Naive B cell (primary cell): ENCODE measurements around the gene NR2E1. TPM values are rescaled to one million over a fixed set of nuclear protein-coding genes. Genes with fewer than 3 reads are reported as not detected.

Experiments used
- ATAC-seq, 2 donors: fragments of 150-1000 bp; cut with Tn5 transposase; 2 replicates each; pipeline ENCODE4 v1.10.0; 2021; ENCODE audit warnings: low read depth in 2 of 2, mild to moderate bottlenecking in 2 of 2, moderate library complexity in 2 of 2
- DNase-seq: peaks from one replicate; pipeline ENCODE4 v3.0.0; 2022
- H3K27ac Mint-ChIP-seq, 6 donors: one replicate each; pipeline ENCODE4 v1.8.0; 2020 to 2022; ENCODE audit warnings: mild to moderate bottlenecking in 6 of 6, mixed read lengths in 6 of 6, moderate library complexity in 5 of 6, inconsistent platforms in 2 of 6
- H3K27me3 Mint-ChIP-seq, 3 donors: one replicate each; pipeline ENCODE4 v1.8.0; 2021 to 2022; ENCODE audit warnings: mixed read lengths in 3 of 3, mild to moderate bottlenecking in 1 of 3
- H3K36me3 Mint-ChIP-seq, 2 donors: one replicate each; pipeline ENCODE4 v1.8.0; 2020 to 2022; ENCODE audit warnings: mixed read lengths in 2 of 2, inconsistent platforms in 1 of 2, mild to moderate bottlenecking in 1 of 2
- H3K4me1 Mint-ChIP-seq, 3 donors: one replicate each; pipeline ENCODE4 v1.8.0; 2020 to 2022; ENCODE audit warnings: mixed read lengths in 3 of 3, inconsistent platforms in 1 of 3, mild to moderate bottlenecking in 1 of 3, moderate library complexity in 1 of 3
- H3K4me3 Mint-ChIP-seq, 8 donors: one replicate each; pipeline ENCODE4 v1.8.0; 2020 to 2022; ENCODE audit warnings: mild to moderate bottlenecking in 8 of 8, mixed read lengths in 8 of 8, moderate library complexity in 8 of 8, inconsistent platforms in 2 of 8
- H3K9me3 Mint-ChIP-seq, 7 donors: one replicate each; pipeline ENCODE4 v1.8.0; 2020 to 2022; ENCODE audit warnings: mixed read lengths in 7 of 7, mild to moderate bottlenecking in 5 of 7, inconsistent platforms in 2 of 7, moderate library complexity in 1 of 7
- polyA plus RNA-seq, 6 donors: library from polyadenylated mRNA; unstranded; fragments of 300-500 nt; fragmentation: Illumina TruSeq; gene quantifications; one replicate each; pipeline ENCODE4 v1.2.3, GENCODE V29; 2021; ENCODE audit warnings: low read depth in 6 of 6

NR2E1 gene
- polyA plus RNA-seq, 6 donors from 2014 or later, result not detected

- DNase-seq (no peak), ATAC-seq (no peak)
- Mint-ChIP-seq H3K4me1 (peaks cover 7 to 16% (median 7%) of the 10 kb centered on the region in 3 donors), H3K27me3 (peaks cover 82 to 97% (median 88%) of the 10 kb centered on the region in 3 donors), H3K9me3 (peaks cover 0 to 6% (median 0%) of the 10 kb centered on the region in 7 donors), H3K4me3 (no peak overlapping the region), H3K36me3 (peaks cover 0 to 7% of the 10 kb centered on the region in 2 donors), H3K27ac (no peak overlapping the region)
Measured at GRCh38 chr6:108127826-108128225, 38.0 kb upstream of the NR2E1 start.

GRCh38 chr6:108130262-108130661 lies 35.6 kb upstream of the NR2E1 start:
- H3K9me3 Mint-ChIP-seq, result peaks cover 0 to 6% (median 0%) of the 10 kb centered on the region in 7 donors
- peaks cover 75 to 92% (median 89%) of the 10 kb centered on the region in 3 donors for H3K27me3 Mint-ChIP-seq
- H3K4me3 Mint-ChIP-seq, result no peak overlapping the region
- peaks cover 12 to 25% (median 19%) of the 10 kb centered on the region in 3 donors for H3K4me1 Mint-ChIP-seq
- DNase-seq (no peak), ATAC-seq (no peak)
- no peak overlapping the region for H3K27ac Mint-ChIP-seq
- H3K36me3 Mint-ChIP-seq, result peaks cover 0 to 7% of the 10 kb centered on the region in 2 donors

GRCh38 chr6:108132863-108133262 lies 33.0 kb upstream of the NR2E1 start:
- Mint-ChIP-seq H3K27ac (no peak overlapping the region), H3K4me1 (peaks cover 12 to 21% (median 19%) of the 10 kb centered on the region in 3 donors), H3K27me3 (peaks cover 73 to 88% (median 86%) of the 10 kb centered on the region in 3 donors), H3K9me3 (peaks cover 0 to 4% (median 0%) of the 10 kb centered on the region in 7 donors), H3K36me3 (peaks cover 0 to 7% of the 10 kb centered on the region in 2 donors), H3K4me3 (peak overlapping the region in 6 of 8 donors; percentile 68 to 94 (median 91))
- no peak for DNase-seq
- no peak for ATAC-seq

DNA sequence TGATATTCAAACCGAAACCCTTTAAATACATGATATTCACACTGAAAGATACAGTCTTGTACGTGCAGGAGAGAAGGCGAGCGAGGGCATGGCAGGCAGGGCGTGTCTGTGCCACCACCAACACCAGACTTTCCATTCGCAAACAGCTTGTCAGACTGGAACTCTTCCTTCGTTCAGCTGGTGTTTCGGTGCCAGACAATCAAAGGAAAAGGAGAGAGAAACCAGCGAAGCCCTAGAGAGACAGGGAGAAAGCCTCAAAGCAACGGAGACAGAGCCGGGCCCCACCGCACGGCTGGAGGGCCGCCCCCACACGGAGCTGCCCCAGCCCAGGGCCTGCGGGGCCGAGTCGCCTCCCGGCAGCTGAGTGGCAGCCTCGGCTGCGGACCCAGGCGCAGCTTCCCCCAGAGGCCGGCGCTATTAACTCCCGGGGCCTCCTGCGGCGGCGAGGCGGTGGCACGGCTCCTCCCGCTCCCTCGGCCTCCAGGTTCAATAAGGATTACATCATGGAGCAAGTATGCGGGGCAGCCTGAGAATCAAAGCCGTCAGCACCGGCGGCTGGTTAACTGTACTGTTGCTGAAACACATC lies 32.1 kb upstream of the NR2E1 start:
- Mint-ChIP-seq H3K9me3 (peaks cover 0 to 3% (median 0%) of the 10 kb centered on the region in 7 donors), H3K36me3 (peaks cover 0 to 7% of the 10 kb centered on the region in 2 donors), H3K4me3 (peak overlapping the region; percentile 68 to 94 (median 91)), H3K27ac (peak overlapping the region in 1 of 6 donors; percentile 86), H3K4me1 (peaks cover 12 to 21% (median 19%) of the 10 kb centered on the region in 3 donors), H3K27me3 (peaks cover 72 to 88% (median 85%) of the 10 kb centered on the region in 3 donors)
- no peak for DNase-seq
- ATAC-seq, result peak; percentile 76 to 82

GRCh38 chr6:108134213-108134970 lies 31.4 kb upstream of the NR2E1 start:
- Mint-ChIP-seq H3K4me1 (peaks cover 12 to 21% (median 19%) of the 10 kb centered on the region in 3 donors), H3K27ac (no peak overlapping the region), H3K9me3 (peaks cover 0 to 3% (median 0%) of the 10 kb centered on the region in 7 donors), H3K4me3 (peak overlapping the region; percentile 15 to 85 (median 55)), H3K36me3 (no peaks in the 10 kb centered on the region), H3K27me3 (peaks cover 69 to 82% (median 81%) of the 10 kb centered on the region in 3 donors)
- no peak for DNase-seq
- ATAC-seq, result no peak

DNA sequence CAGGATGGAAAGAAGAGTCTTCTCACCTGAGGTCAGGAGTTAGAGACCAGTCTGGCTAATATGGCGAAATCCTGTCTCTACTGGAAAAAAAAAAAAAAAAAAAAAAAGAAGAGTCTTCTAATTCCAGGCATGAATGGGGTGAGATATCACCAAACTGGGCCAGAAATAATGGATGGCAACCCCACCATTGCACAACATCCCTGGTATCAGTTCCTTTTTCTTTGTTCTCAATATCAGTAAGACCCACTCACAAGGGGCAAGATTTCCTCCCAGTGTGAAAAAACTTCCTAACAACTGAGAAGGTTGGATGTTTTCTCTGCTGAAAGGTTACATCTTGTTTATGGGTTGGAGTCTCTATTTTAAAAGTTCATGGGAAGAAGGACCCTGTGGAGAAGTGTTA lies 23.6 kb upstream of the NR2E1 start:
- H3K27me3 Mint-ChIP-seq, result peaks cover 24 to 51% (median 37%) of the 10 kb centered on the region in 3 donors
- H3K27ac Mint-ChIP-seq, result no peak overlapping the region
- H3K36me3 Mint-ChIP-seq, result no peaks in the 10 kb centered on the region
- DNase-seq (no peak), ATAC-seq (peak; percentile 71 to 82)
- H3K9me3 Mint-ChIP-seq, result no peaks in the 10 kb centered on the region
- peaks cover 6 to 8% (median 6%) of the 10 kb centered on the region in 3 donors for H3K4me1 Mint-ChIP-seq
- no peak overlapping the region for H3K4me3 Mint-ChIP-seq

- Mint-ChIP-seq H3K9me3 (peaks cover 2 to 9% (median 3%) of the 10 kb centered on the region in 7 donors), H3K27ac (no peak overlapping the region), H3K4me1 (peaks cover 6 to 8% (median 6%) of the 10 kb centered on the region in 3 donors), H3K36me3 (peaks cover 3 to 8% of the 10 kb centered on the region in 2 donors), H3K4me3 (peak overlapping the region in 1 of 8 donors; percentile 52), H3K27me3 (peaks cover 31 to 56% (median 38%) of the 10 kb centered on the region in 3 donors)
- no peak for ATAC-seq
- no peak for DNase-seq
Measured at GRCh38 chr6:108145639-108146038, 20.2 kb upstream of the NR2E1 start.

DNA sequence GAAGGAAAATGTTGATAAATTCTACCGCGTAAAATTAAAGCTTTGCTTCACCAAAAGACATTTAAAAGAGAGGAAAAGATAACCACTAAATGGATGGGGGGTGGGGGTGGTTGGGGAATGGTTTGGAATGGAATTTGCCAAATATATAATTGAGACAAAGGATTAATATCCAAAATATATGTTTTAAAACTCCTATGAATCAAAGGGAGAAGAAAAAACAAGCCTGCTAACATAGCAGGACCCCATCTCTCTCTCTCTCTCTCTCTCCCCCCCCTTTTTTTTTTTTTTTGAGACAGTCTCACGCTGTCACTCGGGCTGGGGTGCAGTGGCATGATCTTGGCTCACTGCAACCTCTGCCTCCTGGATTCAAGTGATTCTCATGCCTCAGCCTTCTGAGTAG lies 13.4 kb upstream of the NR2E1 start:
- Mint-ChIP-seq H3K27ac (no peak overlapping the region), H3K4me3 (no peak overlapping the region), H3K27me3 (peaks cover 68 to 90% (median 74%) of the 10 kb centered on the region in 3 donors), H3K9me3 (peaks cover 2 to 17% (median 6%) of the 10 kb centered on the region in 7 donors), H3K36me3 (peaks cover 3 to 8% of the 10 kb centered on the region in 2 donors), H3K4me1 (peaks cover 6 to 15% (median 10%) of the 10 kb centered on the region in 3 donors)
- DNase-seq, result no peak
- ATAC-seq, result no peak

GRCh38 chr6:108156180-108156937 lies 9.5 kb upstream of the NR2E1 start:
- Mint-ChIP-seq H3K4me1 (peaks cover 11 to 21% (median 16%) of the 10 kb centered on the region in 3 donors), H3K4me3 (peak overlapping the region in 7 of 8 donors; percentile 18 to 89 (median 70)), H3K9me3 (peaks cover 0 to 12% (median 3%) of the 10 kb centered on the region in 7 donors), H3K27me3 (peaks cover 78 to 92% (median 82%) of the 10 kb centered on the region in 3 donors), H3K36me3 (peaks cover 3 to 7% of the 10 kb centered on the region in 2 donors), H3K27ac (peak overlapping the region in 2 of 6 donors; percentile 77 to 79)
- DNase-seq (no peak), ATAC-seq (no peak)

DNA sequence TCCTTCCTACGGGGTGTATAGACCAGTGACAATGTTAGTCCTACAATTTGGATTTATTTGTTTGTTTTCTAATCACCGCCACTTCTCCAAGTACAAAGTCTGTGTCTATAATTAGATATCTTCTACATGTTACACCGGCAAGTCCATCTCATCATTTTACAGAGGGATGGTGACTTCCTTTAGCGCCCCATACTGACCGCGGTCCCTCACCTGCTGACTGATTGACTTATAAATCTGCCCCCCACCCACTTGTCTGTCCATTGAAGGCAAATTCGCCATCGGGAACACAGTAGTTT lies 8.9 kb upstream of the NR2E1 start:
- Mint-ChIP-seq H3K27me3 (peaks cover 81 to 94% (median 84%) of the 10 kb centered on the region in 3 donors), H3K9me3 (peaks cover 0 to 12% (median 3%) of the 10 kb centered on the region in 7 donors)

DNA sequence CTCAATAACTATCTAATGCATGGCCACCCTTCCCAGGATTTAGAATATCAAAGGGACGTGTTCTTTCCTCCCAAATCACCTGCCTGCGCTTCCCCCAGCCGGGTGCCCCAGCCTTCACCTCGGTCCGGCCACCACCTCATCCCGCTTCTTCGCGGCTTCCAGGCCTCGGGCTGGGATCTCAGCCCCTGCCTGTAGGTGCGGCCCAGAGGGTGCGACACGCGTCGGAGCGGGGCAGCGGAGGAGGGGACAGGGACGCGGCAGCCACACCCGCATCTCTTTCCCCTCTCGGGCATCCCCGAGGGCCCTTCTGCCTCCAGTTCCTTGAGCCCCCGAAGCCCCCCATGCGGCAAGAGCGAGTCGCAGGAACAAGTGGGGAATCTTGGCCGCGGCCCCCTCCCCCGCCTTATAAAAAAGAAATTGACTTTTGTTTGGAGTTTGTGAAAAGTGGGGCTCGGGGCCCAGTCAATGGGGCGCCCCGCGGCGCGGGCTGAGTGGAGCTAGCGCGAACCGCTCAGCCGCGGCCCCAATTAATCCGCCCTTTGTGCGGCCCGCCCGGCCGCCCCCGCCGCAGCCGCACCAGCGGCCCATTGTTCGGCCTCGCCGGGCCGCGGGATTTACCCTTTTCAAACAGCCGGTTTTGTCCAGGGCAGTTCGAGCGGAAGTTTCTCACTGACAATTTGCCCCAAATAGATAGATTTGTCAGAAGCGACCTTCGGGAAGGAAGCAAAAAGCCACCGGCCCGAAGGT lies 8.4 kb upstream of the NR2E1 start:
- H3K9me3 Mint-ChIP-seq, result peaks cover 0 to 12% (median 3%) of the 10 kb centered on the region in 7 donors
- ATAC-seq, result peak; percentile 39 to 45
- H3K27ac Mint-ChIP-seq, result peak overlapping the region in 2 of 6 donors; percentile 77 to 79
- peaks cover 82 to 94% (median 89%) of the 10 kb centered on the region in 3 donors for H3K27me3 Mint-ChIP-seq
- H3K4me3 Mint-ChIP-seq, result peak overlapping the region; percentile 38 to 91 (median 82)
- DNase-seq, result no peak
- H3K36me3 Mint-ChIP-seq, result peaks cover 4 to 7% of the 10 kb centered on the region in 2 donors
- peaks cover 11 to 21% (median 16%) of the 10 kb centered on the region in 3 donors for H3K4me1 Mint-ChIP-seq

More for the DNA sequence above, 8.9 kb upstream of the NR2E1 start:
- ATAC-seq (no peak), DNase-seq (no peak)
- Mint-ChIP-seq H3K36me3 (peaks cover 4 to 7% of the 10 kb centered on the region in 2 donors), H3K4me3 (peak overlapping the region in 7 of 8 donors; percentile 18 to 89 (median 70)), H3K27ac (peak overlapping the region in 2 of 6 donors; percentile 77 to 79), H3K4me1 (peaks cover 11 to 21% (median 16%) of the 10 kb centered on the region in 3 donors)

GRCh38 chr6:108157981-108158525 lies 7.8 kb upstream of the NR2E1 start:
- Mint-ChIP-seq H3K4me1 (peaks cover 11 to 21% (median 16%) of the 10 kb centered on the region in 3 donors), H3K4me3 (peak overlapping the region; percentile 75 to 91 (median 82)), H3K27ac (peak overlapping the region in 3 of 6 donors; percentile 10 to 94 (median 91)), H3K36me3 (peaks cover 4 to 7% of the 10 kb centered on the region in 2 donors), H3K9me3 (peaks cover 0 to 12% (median 3%) of the 10 kb centered on the region in 7 donors), H3K27me3 (peaks cover 87 to 94% (median 90%) of the 10 kb centered on the region in 3 donors)
- peak in 1 of 2 donors; percentile 14 for ATAC-seq
- DNase-seq, result no peak
